ENCODE data around the gene ADGRL2. TPM values are rescaled to one million over a fixed set of nuclear protein-coding genes. Genes with fewer than 3 reads are reported as not detected.

ADGRL2 gene
- total RNA-seq, 1 donor from 2014 or later: 270 TPM

DNA sequence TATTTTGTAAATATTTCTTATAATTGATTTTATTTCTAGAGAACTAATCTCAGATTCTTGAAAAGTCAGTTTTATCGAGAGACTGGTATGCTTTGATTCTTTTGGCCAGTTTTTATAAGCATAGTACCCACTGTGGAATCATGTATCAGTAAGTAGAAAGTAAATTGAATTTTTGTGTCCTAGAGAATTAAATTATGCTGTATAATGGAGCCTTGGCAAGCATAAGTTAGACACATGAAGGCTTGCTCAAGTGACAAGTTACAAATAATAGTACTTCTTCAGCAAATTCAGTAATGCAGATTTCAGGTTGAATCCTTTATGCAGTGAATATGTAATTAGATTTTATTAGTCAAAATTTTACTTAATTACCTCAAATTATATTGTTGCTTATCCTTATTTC is 40.1 kb downstream of the ADGRL2 start:
- Histone ChIP-seq H3K27me3 (no peaks in the 10 kb centered on the region), H3K4me1 (peaks cover 8% of the 10 kb centered on the region), H3K9me3 (ENCODE audit: low read depth) (no peaks in the 10 kb centered on the region), H3K36me3 (peaks cover 26% of the 10 kb centered on the region), H4K20me1 (ENCODE audit: low read depth) (peaks cover 66% of the 10 kb centered on the region), H3K4me2 (no peak overlapping the region), H3K9ac (no peak overlapping the region), H3K27ac (peak overlapping the region; percentile 3), H3K4me3 (no peak overlapping the region), H3K79me2 (ENCODE audit: low read depth) (peaks cover 99% of the 10 kb centered on the region), H3F3A (ENCODE audit: low read depth) (peaks cover 38% of the 10 kb centered on the region), H2AFZ (replicated peaks) (no peak overlapping the region)
- H3K27me3 Mint-ChIP-seq (ENCODE audit: insufficient read depth, low read depth): peaks cover 5% of the 10 kb centered on the region
- peaks cover 8% of the 10 kb centered on the region for H3K9me3 Mint-ChIP-seq
- H3K27ac Mint-ChIP-seq: no peak overlapping the region
- H3K4me3 Mint-ChIP-seq: no peak overlapping the region
- DNase-seq (ENCODE audit: low spot score): no peak
- H3K4me1 Mint-ChIP-seq: peaks cover 17% of the 10 kb centered on the region
- peaks cover 41% of the 10 kb centered on the region for H3K36me3 Mint-ChIP-seq
- TF ChIP-seq EZH2phosphoT487 (IDR thresholded peaks at IDR 0.05) (no peak), CTCF (IDR thresholded peaks at IDR 0.05) (no peak), EZH2 (IDR thresholded peaks at IDR 0.05) (no peak)

- peaks cover 5% of the 10 kb centered on the region for H3K27me3 Mint-ChIP-seq (ENCODE audit: insufficient read depth, low read depth)
- DNase-seq (ENCODE audit: low spot score): no peak
- no peaks in the 10 kb centered on the region for H3K27me3 ChIP-seq
- H3K4me3 Mint-ChIP-seq: no peak overlapping the region
- H3K9ac ChIP-seq: no peak overlapping the region
- H4K20me1 ChIP-seq (ENCODE audit: low read depth): peaks cover 61% of the 10 kb centered on the region
- no peaks in the 10 kb centered on the region for H3K9me3 ChIP-seq (ENCODE audit: low read depth)
- H3K4me1 Mint-ChIP-seq: peaks cover 12% of the 10 kb centered on the region
- TF ChIP-seq CTCF (IDR thresholded peaks at IDR 0.05) (no peak), EZH2phosphoT487 (IDR thresholded peaks at IDR 0.05) (no peak), EZH2 (IDR thresholded peaks at IDR 0.05) (no peak)
- H3K36me3 Mint-ChIP-seq: peaks cover 48% of the 10 kb centered on the region
- peaks cover 48% of the 10 kb centered on the region for H3F3A ChIP-seq (ENCODE audit: low read depth)
- peaks cover 8% of the 10 kb centered on the region for H3K9me3 Mint-ChIP-seq
- peaks cover 99% of the 10 kb centered on the region for H3K79me2 ChIP-seq (ENCODE audit: low read depth)
- no peak overlapping the region for H2AFZ ChIP-seq (replicated peaks)
- no peak overlapping the region for H3K4me3 ChIP-seq
- no peak overlapping the region for H3K27ac Mint-ChIP-seq
- H3K27ac ChIP-seq: no peak overlapping the region
- no peak overlapping the region for H3K4me2 ChIP-seq
- H3K4me1 ChIP-seq: peaks cover 6% of the 10 kb centered on the region
- H3K36me3 ChIP-seq: peaks cover 26% of the 10 kb centered on the region
Observed at GRCh38 chr1:81841795-81842194, 41.1 kb downstream of the ADGRL2 start.

GRCh38 chr1:81844477-81844876 is 43.7 kb downstream of the ADGRL2 start:
- H3K4me3 Mint-ChIP-seq: no peak overlapping the region
- no peak overlapping the region for H3K9ac ChIP-seq
- peaks cover 99% of the 10 kb centered on the region for H3K79me2 ChIP-seq (ENCODE audit: low read depth)
- no peaks in the 10 kb centered on the region for H3K9me3 ChIP-seq (ENCODE audit: low read depth)
- peaks cover 25% of the 10 kb centered on the region for H3K36me3 ChIP-seq
- H4K20me1 ChIP-seq (ENCODE audit: low read depth): peaks cover 61% of the 10 kb centered on the region
- peaks cover 5% of the 10 kb centered on the region for H3K27me3 Mint-ChIP-seq (ENCODE audit: insufficient read depth, low read depth)
- no peak for DNase-seq (ENCODE audit: low spot score)
- peaks cover 8% of the 10 kb centered on the region for H3K9me3 Mint-ChIP-seq
- H3K4me1 ChIP-seq: peaks cover 31% of the 10 kb centered on the region
- H2AFZ ChIP-seq (replicated peaks): no peak overlapping the region
- peaks cover 43% of the 10 kb centered on the region for H3K36me3 Mint-ChIP-seq
- peaks cover 72% of the 10 kb centered on the region for H3F3A ChIP-seq (ENCODE audit: low read depth)
- H3K4me3 ChIP-seq: no peak overlapping the region
- no peak overlapping the region for H3K27ac ChIP-seq
- no peak overlapping the region for H3K27ac Mint-ChIP-seq
- no peaks in the 10 kb centered on the region for H3K27me3 ChIP-seq
- TF ChIP-seq EZH2phosphoT487 (IDR thresholded peaks at IDR 0.05): no peak
- TF ChIP-seq CTCF (IDR thresholded peaks at IDR 0.05): no peak
- no peak for TF ChIP-seq EZH2 (IDR thresholded peaks at IDR 0.05)
- H3K4me1 Mint-ChIP-seq: peaks cover 28% of the 10 kb centered on the region
- no peak overlapping the region for H3K4me2 ChIP-seq

All from neural progenitor cell (in vitro differentiated cells).